Spinal cord (tissue), 10 donors: ENCODE results near the gene ULK3. TPM values are rescaled to one million over a fixed set of nuclear protein-coding genes. Genes with fewer than 3 reads are reported as not detected.

ENCODE experiments used
- DNase-seq, 6 donors: peaks; one replicate each; pipeline versions ENCODE4 v3.0.0 to v3.0.0-alpha.2; 2013 to 2015; ENCODE audit warnings: low spot score in 6 of 6, low read depth in 4 of 6
- H3K27ac ChIP-seq: one replicate; pipeline ENCODE4 v1.5.1; 2013; ENCODE audit warnings: low read depth, low read length, control low read depth
- H3K27me3 ChIP-seq: one replicate; pipeline ENCODE4 v1.6.1; 2013; ENCODE audit warnings: low read length; ENCODE audit not compliant: control insufficient read depth, insufficient read depth
- H3K36me3 ChIP-seq: one replicate; pipeline ENCODE4 v1.6.1; 2013; ENCODE audit warnings: low read length; ENCODE audit not compliant: control insufficient read depth, insufficient read depth
- H3K4me1 ChIP-seq: one replicate; pipeline ENCODE4 v1.6.1; 2013; ENCODE audit warnings: low read length; ENCODE audit not compliant: control insufficient read depth, insufficient read depth
- H3K4me3 ChIP-seq: one replicate; pipeline ENCODE4 v1.5.1; 2013; ENCODE audit warnings: low read depth, low read length, control low read depth
- H3K9me3 ChIP-seq: one replicate; pipeline ENCODE4 v1.6.1; 2013; ENCODE audit warnings: low read length; ENCODE audit not compliant: control insufficient read depth, insufficient read depth
- WGBS: methylation state at CpG from one replicate; pipeline ENCODE4 v1.1.5; 2013; ENCODE audit warnings: missing lambda C conversion rate; ENCODE audit not compliant: insufficient coverage; 5-methylcytosine and 5-hydroxymethylcytosine counted together
- polyA plus RNA-seq, 2 donors: library from polyadenylated mRNA; unstranded; fragments of 120-200 nt; gene quantifications; one replicate each; pipeline ENCODE4 v1.2.1, GENCODE V29; 2013; ENCODE audit not compliant: insufficient read length in 2 of 2
- total RNA-seq, 2 donors: library from RNA; depleted of rRNA in 1 of 2; stranded (reverse); fragments of 120-200 nt in 1 of 2; fragments of >200 nt in 1 of 2; gene quantifications; one replicate each; pipeline versions ENCODE4 v1.2.3 to v1.2.4, GENCODE V29; 2013 to 2014
- donor health status: healthy.

Gene ULK3
- total and polyA plus RNA-seq, 4 donors = 35.8 to 88.9 (median 58.4) TPM

- H3K4me3 ChIP-seq = no peak overlapping the region
- peaks cover 25% of the 10 kb centered on the region for H3K36me3 ChIP-seq
- peaks cover 26% of the 10 kb centered on the region for H3K4me1 ChIP-seq
- no peaks in the 10 kb centered on the region for H3K9me3 ChIP-seq
- no peaks in the 10 kb centered on the region for H3K27me3 ChIP-seq
- 89% methylated on average over 3 of the region's 5 CpGs for WGBS
- DNase-seq = no peak
- H3K27ac ChIP-seq = no peak overlapping the region
These were observed 14.2 kb upstream of the ULK3 start for GRCh38 chr15:74857082-74857655.

GRCh38 chr15:74856537-74856936 lies 13.6 kb upstream of the ULK3 start:
- no peak overlapping the region for H3K27ac ChIP-seq
- no peak for DNase-seq
- WGBS = no CpG with 5 or more reads among the region's 1 CpG

GRCh38 chr15:74855857-74856256 lies 12.9 kb upstream of the ULK3 start:
- 100% methylated on average over 2 of the region's 2 CpGs for WGBS
- Histone ChIP-seq H3K4me1 (peaks cover 26% of the 10 kb centered on the region), H3K36me3 (peaks cover 38% of the 10 kb centered on the region), H3K27me3 (no peaks in the 10 kb centered on the region), H3K9me3 (no peaks in the 10 kb centered on the region), H3K27ac (no peak overlapping the region), H3K4me3 (no peak overlapping the region)
- DNase-seq = no peak

More at GRCh38 chr15:74856537-74856936, 13.6 kb upstream of the ULK3 start:
- H3K4me1 ChIP-seq = peaks cover 26% of the 10 kb centered on the region
- peaks cover 32% of the 10 kb centered on the region for H3K36me3 ChIP-seq
- H3K4me3 ChIP-seq = no peak overlapping the region
- H3K9me3 ChIP-seq = no peaks in the 10 kb centered on the region
- H3K27me3 ChIP-seq = no peaks in the 10 kb centered on the region

GRCh38 chr15:74854453-74855022 lies 11.6 kb upstream of the ULK3 start:
- Histone ChIP-seq H3K27ac (no peak overlapping the region), H3K36me3 (peaks cover 52% of the 10 kb centered on the region), H3K4me3 (no peak overlapping the region), H3K9me3 (no peaks in the 10 kb centered on the region), H3K27me3 (no peaks in the 10 kb centered on the region), H3K4me1 (peaks cover 26% of the 10 kb centered on the region)
- DNase-seq = no peak
- 88% methylated on average over 13 of the region's 13 CpGs for WGBS

GRCh38 chr15:74851960-74852359 lies 9.0 kb upstream of the ULK3 start:
- peaks cover 7% of the 10 kb centered on the region for H3K4me1 ChIP-seq
- H3K27me3 ChIP-seq = no peaks in the 10 kb centered on the region
- no peak for DNase-seq
- no peaks in the 10 kb centered on the region for H3K9me3 ChIP-seq
- peaks cover 76% of the 10 kb centered on the region for H3K36me3 ChIP-seq
- 93% methylated on average over 7 of the region's 7 CpGs for WGBS
- H3K27ac ChIP-seq = no peak overlapping the region
- H3K4me3 ChIP-seq = no peak overlapping the region

GRCh38 chr15:74850393-74850792 lies 7.4 kb upstream of the ULK3 start:
- no peak overlapping the region for H3K27ac ChIP-seq
- no peaks in the 10 kb centered on the region for H3K27me3 ChIP-seq
- DNase-seq = no peak
- H3K4me3 ChIP-seq = no peak overlapping the region
- no peaks in the 10 kb centered on the region for H3K9me3 ChIP-seq
- peaks cover 3% of the 10 kb centered on the region for H3K4me1 ChIP-seq
- WGBS = 100% methylated on average over 4 of the region's 4 CpGs
- peaks cover 83% of the 10 kb centered on the region for H3K36me3 ChIP-seq

- Histone ChIP-seq H3K9me3 (no peaks in the 10 kb centered on the region), H3K36me3 (peaks cover 77% of the 10 kb centered on the region), H3K27ac (no peak overlapping the region), H3K27me3 (no peaks in the 10 kb centered on the region), H3K4me3 (no peak overlapping the region), H3K4me1 (peaks cover 21% of the 10 kb centered on the region)
- DNase-seq = peak in 1 of 6 donors; percentile 20
- 67% methylated on average over 2 of the region's 3 CpGs for WGBS
These were observed 4.5 kb upstream of the ULK3 start for GRCh38 chr15:74847432-74847831.

GRCh38 chr15:74845581-74845980 lies 2.6 kb upstream of the ULK3 start:
- Histone ChIP-seq H3K4me3 (no peak overlapping the region), H3K27ac (no peak overlapping the region), H3K4me1 (peaks cover 39% of the 10 kb centered on the region), H3K27me3 (no peaks in the 10 kb centered on the region), H3K36me3 (peaks cover 70% of the 10 kb centered on the region), H3K9me3 (no peaks in the 10 kb centered on the region)
- WGBS = 98% methylated on average over 3 of the region's 4 CpGs
- no peak for DNase-seq

GRCh38 chr15:74845208-74845568 lies 2.2 kb upstream of the ULK3 start:
- H3K4me1 ChIP-seq = peaks cover 41% of the 10 kb centered on the region
- WGBS = 86% methylated on average over 3 of the region's 5 CpGs
- peaks cover 70% of the 10 kb centered on the region for H3K36me3 ChIP-seq
- H3K4me3 ChIP-seq = no peak overlapping the region
- no peak overlapping the region for H3K27ac ChIP-seq
- DNase-seq = no peak
- no peaks in the 10 kb centered on the region for H3K27me3 ChIP-seq
- no peaks in the 10 kb centered on the region for H3K9me3 ChIP-seq
